SH-SY5Y (cell line): ENCODE data around the gene MANBA.

Experiments used
- GATA2 ChIP-seq: IDR thresholded peaks from 2 replicates; pipeline ENCODE4 v1.6.1; 2011; ENCODE audit warnings: mild to moderate bottlenecking, low read depth, low read length
- GATA3 ChIP-seq: IDR thresholded peaks from 2 replicates; pipeline ENCODE4 v1.6.1; 2011; ENCODE audit warnings: low read depth, mild to moderate bottlenecking, low read length, moderate library complexity

- no peak for TF ChIP-seq GATA2
- no peak for TF ChIP-seq GATA3
Observed at GRCh38 chr4:102696758-102697157, 64.0 kb downstream of the MANBA start.
